NT2/D1 (cell line): ENCODE data around the gene IGLON5.

ENCODE experiments used
- SUZ12 ChIP-seq: IDR thresholded peaks from 2 replicates; pipeline ENCODE4 v1.6.1; 2011; ENCODE audit not compliant: insufficient read length, insufficient read depth; ENCODE audit errors: extremely low read depth
- YY1 ChIP-seq: IDR thresholded peaks from 2 replicates; pipeline ENCODE4 v1.6.1; 2011; ENCODE audit not compliant: insufficient read length, insufficient read depth
- ZNF274 ChIP-seq: IDR thresholded peaks from 2 replicates; pipeline ENCODE4 v1.6.1; 2011; ENCODE audit warnings: mild to moderate bottlenecking, low read depth, low read length

DNA sequence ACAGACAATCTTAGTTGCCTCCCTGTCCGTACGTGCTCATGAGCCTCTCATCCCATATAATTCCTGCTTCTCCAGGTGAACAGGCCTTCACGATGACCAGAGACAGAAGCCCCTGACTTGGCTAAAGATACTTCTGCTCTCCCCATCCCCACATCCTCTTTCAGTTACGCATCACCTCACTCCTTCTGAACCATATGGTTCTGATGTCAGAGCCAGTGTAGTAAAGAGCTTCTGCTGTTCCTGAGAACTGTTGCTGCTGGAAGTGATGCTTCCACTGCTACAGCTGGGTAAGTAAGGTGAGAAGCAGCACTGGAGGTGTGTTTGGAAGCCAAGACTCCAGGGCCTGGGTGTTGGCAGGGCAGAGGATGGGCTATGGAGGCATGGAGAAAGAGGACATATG is 47.6 kb upstream of the IGLON5 start:
- TF ChIP-seq SUZ12 (no peak), YY1 (no peak), ZNF274 (no peak)
